BLaER1 treated with 17β-estradiol and CSF1 and Interleukin-3, amounts not matched to agents 10 nM and 100 nM (cell line): ENCODE measurements around the gene RBMS3.

ENCODE experiments used
- H3K27ac ChIP-seq, 11 experiments: shearing (Covaris generic); formaldehyde crosslinking; 2 replicates each; pipeline ENCODE4 v1.8.1; 2022
- H3K27me3 ChIP-seq, 11 experiments: shearing (Covaris generic); formaldehyde crosslinking; 2 replicates each; pipeline ENCODE4 v1.8.1; 2022
- H3K36me3 ChIP-seq, 11 experiments: shearing (Covaris generic); formaldehyde crosslinking; 2 replicates each; pipeline ENCODE4 v1.8.1; 2022
- H3K4me1 ChIP-seq, 10 experiments: shearing (Covaris generic); formaldehyde crosslinking; 2 replicates each; pipeline ENCODE4 v1.8.1; 2022
- H3K4me2 ChIP-seq, 11 experiments: shearing (Covaris generic); formaldehyde crosslinking; 2 replicates each; pipeline ENCODE4 v1.8.1; 2022
- H3K4me3 ChIP-seq, 10 experiments: shearing (Covaris generic); formaldehyde crosslinking; 2 replicates each; pipeline ENCODE4 v1.8.1; 2022
- H3K9ac ChIP-seq, 11 experiments: shearing (Covaris generic); formaldehyde crosslinking; 2 replicates each; pipeline ENCODE4 v1.8.1; 2022
- H3K9me3 ChIP-seq, 11 experiments: shearing (Covaris generic); formaldehyde crosslinking; replicated peaks in 1 of 11; 2 replicates each; pipeline ENCODE4 v1.8.1; 2022
- H4K20me1 ChIP-seq, 11 experiments: shearing (Covaris generic); formaldehyde crosslinking; 2 replicates each; pipeline ENCODE4 v1.8.1; 2022
- Cebpa-rat ChIP-seq, 11 experiments: shearing (Covaris generic); IDR thresholded peaks; 2 replicates each; pipeline ENCODE4 v1.8.1; 2022

Gene RBMS3

GRCh38 chr3:29438580-29438979 lies 157.7 kb downstream of the RBMS3 start:
- H3K4me1 ChIP-seq = peaks cover 0 to 9% (median 6%) of the 10 kb centered on the region in 10 experiments; a peak in 8 of 20 replicates
- H3K27me3 ChIP-seq = no peaks in the 10 kb centered on the region
- H3K4me2 ChIP-seq = no peak overlapping the region
- no peak overlapping the region for H3K9ac ChIP-seq
- H3K4me3 ChIP-seq = no peak overlapping the region
- no peaks in the 10 kb centered on the region for H3K36me3 ChIP-seq
- H4K20me1 ChIP-seq = no peaks in the 10 kb centered on the region
- no peak for TF ChIP-seq Cebpa-rat (IDR thresholded peaks at IDR 0.05)
- no peak overlapping the region for H3K27ac ChIP-seq
- H3K9me3 ChIP-seq = no peaks in the 10 kb centered on the region

GRCh38 chr3:29440413-29441305 lies 159.8 kb downstream of the RBMS3 start:
- H3K27ac ChIP-seq = no peak overlapping the region
- H4K20me1 ChIP-seq = no peaks in the 10 kb centered on the region
- H3K27me3 ChIP-seq = no peaks in the 10 kb centered on the region
- H3K4me3 ChIP-seq = no peak overlapping the region
- TF ChIP-seq Cebpa-rat (IDR thresholded peaks at IDR 0.05) = no peak
- H3K4me2 ChIP-seq = no peak overlapping the region
- no peak overlapping the region for H3K9ac ChIP-seq
- H3K4me1 ChIP-seq = peaks cover 0 to 9% (median 6%) of the 10 kb centered on the region in 10 experiments; a peak in 8 of 20 replicates
- no peaks in the 10 kb centered on the region for H3K36me3 ChIP-seq
- H3K9me3 ChIP-seq = no peaks in the 10 kb centered on the region

- peaks cover 0 to 9% (median 6%) of the 10 kb centered on the region in 10 experiments; a peak in 8 of 20 replicates for H3K4me1 ChIP-seq
- no peak overlapping the region for H3K4me2 ChIP-seq
- no peak for TF ChIP-seq Cebpa-rat (IDR thresholded peaks at IDR 0.05)
- no peak overlapping the region for H3K4me3 ChIP-seq
- no peak overlapping the region for H3K27ac ChIP-seq
- no peaks in the 10 kb centered on the region for H3K27me3 ChIP-seq
- no peaks in the 10 kb centered on the region for H3K9me3 ChIP-seq
- no peak overlapping the region for H3K9ac ChIP-seq
- no peaks in the 10 kb centered on the region for H3K36me3 ChIP-seq
- no peaks in the 10 kb centered on the region for H4K20me1 ChIP-seq
These were observed 160.6 kb downstream of the RBMS3 start for GRCh38 chr3:29441422-29441821.

- H4K20me1 ChIP-seq = no peaks in the 10 kb centered on the region
- no peak overlapping the region for H3K27ac ChIP-seq
- H3K9ac ChIP-seq = no peak overlapping the region
- H3K4me2 ChIP-seq = no peak overlapping the region
- no peaks in the 10 kb centered on the region for H3K36me3 ChIP-seq
- no peak for TF ChIP-seq Cebpa-rat (IDR thresholded peaks at IDR 0.05)
- no peaks in the 10 kb centered on the region for H3K9me3 ChIP-seq
- no peaks in the 10 kb centered on the region for H3K4me1 ChIP-seq
- H3K4me3 ChIP-seq = no peak overlapping the region
- no peaks in the 10 kb centered on the region for H3K27me3 ChIP-seq
These were observed 167.2 kb downstream of the RBMS3 start for GRCh38 chr3:29447946-29448627.

GRCh38 chr3:29451920-29452319 lies 171.0 kb downstream of the RBMS3 start:
- Histone ChIP-seq H3K9ac (no peak overlapping the region), H3K4me3 (no peak overlapping the region), H4K20me1 (no peaks in the 10 kb centered on the region), H3K36me3 (no peaks in the 10 kb centered on the region), H3K4me1 (no peaks in the 10 kb centered on the region), H3K4me2 (no peak overlapping the region), H3K27me3 (no peaks in the 10 kb centered on the region), H3K9me3 (no peaks in the 10 kb centered on the region), H3K27ac (no peak overlapping the region)
- no peak for TF ChIP-seq Cebpa-rat (IDR thresholded peaks at IDR 0.05)

GRCh38 chr3:29452934-29453283 lies 172.0 kb downstream of the RBMS3 start:
- Histone ChIP-seq H3K4me2 (no peak overlapping the region), H3K9ac (no peak overlapping the region)
- TF ChIP-seq Cebpa-rat (IDR thresholded peaks at IDR 0.05) = no peak

GRCh38 chr3:29453284-29454001 lies 172.6 kb downstream of the RBMS3 start:
- H3K27ac ChIP-seq = no peak overlapping the region

More at GRCh38 chr3:29452934-29453283, 172.0 kb downstream of the RBMS3 start:
- Histone ChIP-seq H3K4me1 (no peaks in the 10 kb centered on the region), H3K4me3 (no peak overlapping the region), H3K27me3 (no peaks in the 10 kb centered on the region), H3K27ac (no peak overlapping the region), H3K9me3 (no peaks in the 10 kb centered on the region), H4K20me1 (no peaks in the 10 kb centered on the region), H3K36me3 (no peaks in the 10 kb centered on the region)

GRCh38 chr3:29454161-29454611 lies 173.3 kb downstream of the RBMS3 start:
- H3K36me3 ChIP-seq = no peaks in the 10 kb centered on the region

More at GRCh38 chr3:29453284-29454001, 172.6 kb downstream of the RBMS3 start:
- H3K9me3 ChIP-seq = no peaks in the 10 kb centered on the region
- no peak overlapping the region for H3K9ac ChIP-seq
- no peak for TF ChIP-seq Cebpa-rat (IDR thresholded peaks at IDR 0.05)
- no peaks in the 10 kb centered on the region for H3K27me3 ChIP-seq
- no peaks in the 10 kb centered on the region for H4K20me1 ChIP-seq
- H3K4me3 ChIP-seq = no peak overlapping the region
- H3K4me1 ChIP-seq = no peaks in the 10 kb centered on the region
- no peaks in the 10 kb centered on the region for H3K36me3 ChIP-seq
- no peak overlapping the region for H3K4me2 ChIP-seq

GRCh38 chr3:29456901-29457300 lies 176.0 kb downstream of the RBMS3 start:
- no peaks in the 10 kb centered on the region for H3K27me3 ChIP-seq
- no peaks in the 10 kb centered on the region for H4K20me1 ChIP-seq
- no peaks in the 10 kb centered on the region for H3K36me3 ChIP-seq
- no peaks in the 10 kb centered on the region for H3K4me1 ChIP-seq
- H3K9ac ChIP-seq = no peak overlapping the region
- H3K9me3 ChIP-seq = no peaks in the 10 kb centered on the region
- TF ChIP-seq Cebpa-rat (IDR thresholded peaks at IDR 0.05) = no peak
- H3K27ac ChIP-seq = no peak overlapping the region
- H3K4me3 ChIP-seq = no peak overlapping the region
- H3K4me2 ChIP-seq = no peak overlapping the region

More at GRCh38 chr3:29454161-29454611, 173.3 kb downstream of the RBMS3 start:
- Histone ChIP-seq H3K27me3 (no peaks in the 10 kb centered on the region), H3K27ac (no peak overlapping the region), H3K4me2 (no peak overlapping the region), H4K20me1 (no peaks in the 10 kb centered on the region), H3K9me3 (no peaks in the 10 kb centered on the region), H3K4me3 (no peak overlapping the region), H3K9ac (no peak overlapping the region), H3K4me1 (no peaks in the 10 kb centered on the region)
- no peak for TF ChIP-seq Cebpa-rat (IDR thresholded peaks at IDR 0.05)
